Transverse colon (tissue), 4 donors: ENCODE results near the gene CAMK1. TPM values are rescaled to one million over a fixed set of nuclear protein-coding genes. Genes with fewer than 3 reads are reported as not detected.

ENCODE experiments used
- DNase-seq: peaks from one replicate; pipeline ENCODE4 v3.0.0-alpha.2; 2019
- H3K27ac ChIP-seq, 4 donors: fragments of 200-600 bp; sonication (generic); 2 replicates each; pipeline ENCODE4 v1.5.1; 2016 to 2018; ENCODE audit warnings: inconsistent platforms in 4 of 4
- H3K27me3 ChIP-seq: fragments of 200-600 bp; sonication (generic); 2 replicates; pipeline ENCODE4 v1.5.1; 2017; ENCODE audit warnings: inconsistent platforms
- H3K36me3 ChIP-seq, 4 donors: fragments of 200-600 bp; sonication (generic); 2 replicates each; pipeline ENCODE4 v1.5.1; 2017 to 2019; ENCODE audit warnings: inconsistent platforms in 4 of 4
- H3K4me1 ChIP-seq, 4 donors: fragments of 200-600 bp; sonication (generic); 2 replicates each; pipeline ENCODE4 v1.5.1; 2017 to 2020; ENCODE audit warnings: inconsistent platforms in 4 of 4
- H3K4me3 ChIP-seq, 4 donors: fragments of 200-600 bp; sonication (generic); 1 replicate in 1 of 4; 2 replicates in 3 of 4; pipeline versions ENCODE4 v1.5.1 to v1.6.1; 2017 to 2019; ENCODE audit warnings: inconsistent platforms in 4 of 4
- H3K9me3 ChIP-seq, 2 donors: fragments of 200-600 bp; sonication (generic); 2 replicates each; pipeline ENCODE4 v1.5.1; 2017 to 2019; ENCODE audit warnings: inconsistent platforms in 2 of 2
- EP300 ChIP-seq: sonication (generic); formaldehyde crosslinking; IDR thresholded peaks from one replicate; pipeline ENCODE4 v1.6.1; 2017; ENCODE audit warnings: antibody characterized with exemption, low read depth
- POLR2A ChIP-seq: fragments of 450-650 bp; IDR thresholded peaks from one replicate; pipeline ENCODE4 v1.6.1; 2016; ENCODE audit warnings: antibody characterized with exemption, mild to moderate bottlenecking, moderate library complexity
- POLR2AphosphoS5 ChIP-seq, 3 donors: sonication (generic); formaldehyde crosslinking; IDR thresholded peaks; one replicate each; pipeline ENCODE4 v1.6.1; 2016; ENCODE audit warnings: antibody characterized with exemption in 3 of 3
- WGBS, 2 donors: methylation state at CpG; one replicate each; pipeline ENCODE4 v1.1.5; 2018; ENCODE audit warnings: low coverage in 1 of 2; 5-methylcytosine and 5-hydroxymethylcytosine counted together
- in situ Hi-C, 4 donors: fragments of 200-750 bp; cut with MboI; loops; one replicate each; pipeline versions ENCODE4 v1.15.0 to v1.15.1; 2017; ENCODE audit warnings: low sequenced_read_pairs in 3 of 4, low pct_ligation_motif_present in 1 of 4, low pct_unique_long_range_greater_than_20kb in 1 of 4
- intact Hi-C: fragments of 100-400 bp; cut with DNase I; formaldehyde crosslinking; loops from one replicate; pipeline ENCODE4 v1.15.1; 2023; ENCODE audit warnings: low total_unique reads
- total RNA-seq, 4 donors: library from RNA; depleted of rRNA; stranded (reverse); fragments of >200 nt; gene quantifications; one replicate each; pipeline ENCODE4 v1.1.0, GENCODE V29; 2016
- TF ChIP-seq, protein P1 (sequence below), 5 experiments: fragments of 200-600 bp in 3 of 5; fragments of 450-650 bp in 2 of 5; sonication (generic) in 3 of 5; IDR thresholded peaks; 1 replicate in 2 of 5; 2 replicates in 3 of 5; pipeline ENCODE4 v1.5.1; 2016 to 2017; ENCODE audit warnings: antibody characterized with exemption in 5 of 5, inconsistent platforms in 3 of 5, mild to moderate bottlenecking in 2 of 5, moderate library complexity in 1 of 5

CAMK1 gene
- total RNA-seq = 10 to 100 TPM in 3 of 4 donors, 1 to 10 TPM in 1; 5.6 to 45.0 (median 15.6) TPM

DNA sequence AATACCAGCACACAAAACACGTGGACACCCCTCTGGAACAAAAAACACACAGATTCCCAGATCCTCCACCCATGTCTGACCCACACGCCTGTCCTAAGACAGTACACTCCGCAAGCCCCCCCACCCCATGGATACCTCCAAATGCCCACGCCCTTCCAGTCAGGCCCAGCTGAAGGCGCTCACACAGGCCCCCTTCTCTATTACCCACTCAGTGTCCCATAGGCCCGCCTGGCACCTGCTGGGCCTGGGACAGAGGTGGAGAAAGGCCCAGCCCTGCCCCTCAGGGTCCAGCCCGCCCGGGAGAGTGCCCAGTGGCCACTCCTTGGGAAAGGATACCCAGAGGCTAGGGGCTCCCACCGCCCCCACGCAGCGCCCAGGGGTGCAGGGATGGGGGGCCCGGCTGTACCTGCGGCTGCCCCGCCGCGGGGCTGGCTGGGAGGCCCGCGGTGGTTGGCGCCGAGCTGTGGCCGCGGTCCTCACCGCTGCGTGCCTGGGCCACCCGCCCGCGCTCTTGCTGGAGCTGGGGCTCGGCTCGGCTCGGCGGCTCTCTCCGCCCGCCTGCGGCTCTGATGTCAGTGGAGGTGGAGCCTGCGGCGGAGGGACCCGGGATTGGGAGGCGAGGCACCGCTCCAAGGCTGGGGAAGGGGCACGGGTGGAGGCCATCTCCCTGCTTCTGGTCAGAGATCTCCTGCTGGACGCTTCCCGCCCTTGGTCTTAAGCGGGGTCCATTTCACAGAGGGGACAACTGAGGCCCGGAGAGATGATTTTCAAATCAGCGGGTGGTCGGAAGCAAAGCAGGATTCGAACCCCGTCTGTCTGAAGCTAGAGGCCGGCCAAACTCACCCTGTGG, at the start of gene CAMK1:
TSS of gene CAMK1 (minus strand) at position 522 of the 850 bp plus-strand sequence. CDS start 2,198 bp downstream, outside the sequence.
- intact Hi-C loops (no loop called here), in situ Hi-C loops (no loop called here)
- Histone ChIP-seq H3K27ac (peak within 1 kb of the TSS; percentile 81 to 89 (median 87)), H3K9me3 (no peaks in the 10 kb centered on the region), H3K4me1 (peaks cover 10 to 38% (median 30%) of the 10 kb centered on the region in 4 donors), H3K27me3 (no peaks in the 10 kb centered on the region), H3K4me3 (peak within 1 kb of the TSS; percentile 50 to 72 (median 64)), H3K36me3 (no peaks in the 10 kb centered on the region)
- DNase-seq = peak; percentile 84
- TF ChIP-seq POLR2AphosphoS5 (IDR thresholded peaks at IDR 0.05) (peak; percentile 33 to 74 (median 49)), EP300 (no peak), POLR2A (peak; percentile 35)
- TF ChIP-seq, protein P1, sequence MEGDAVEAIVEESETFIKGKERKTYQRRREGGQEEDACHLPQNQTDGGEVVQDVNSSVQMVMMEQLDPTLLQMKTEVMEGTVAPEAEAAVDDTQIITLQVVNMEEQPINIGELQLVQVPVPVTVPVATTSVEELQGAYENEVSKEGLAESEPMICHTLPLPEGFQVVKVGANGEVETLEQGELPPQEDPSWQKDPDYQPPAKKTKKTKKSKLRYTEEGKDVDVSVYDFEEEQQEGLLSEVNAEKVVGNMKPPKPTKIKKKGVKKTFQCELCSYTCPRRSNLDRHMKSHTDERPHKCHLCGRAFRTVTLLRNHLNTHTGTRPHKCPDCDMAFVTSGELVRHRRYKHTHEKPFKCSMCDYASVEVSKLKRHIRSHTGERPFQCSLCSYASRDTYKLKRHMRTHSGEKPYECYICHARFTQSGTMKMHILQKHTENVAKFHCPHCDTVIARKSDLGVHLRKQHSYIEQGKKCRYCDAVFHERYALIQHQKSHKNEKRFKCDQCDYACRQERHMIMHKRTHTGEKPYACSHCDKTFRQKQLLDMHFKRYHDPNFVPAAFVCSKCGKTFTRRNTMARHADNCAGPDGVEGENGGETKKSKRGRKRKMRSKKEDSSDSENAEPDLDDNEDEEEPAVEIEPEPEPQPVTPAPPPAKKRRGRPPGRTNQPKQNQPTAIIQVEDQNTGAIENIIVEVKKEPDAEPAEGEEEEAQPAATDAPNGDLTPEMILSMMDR (IDR thresholded peaks at IDR 0.05) = no peak
- 10% methylated on average over 4 to 29 of the region's 49 CpGs for WGBS, 2 donors

- DNase-seq = no peak
- in situ Hi-C loops (no loop called here), intact Hi-C loops (no loop called here)
- TF ChIP-seq POLR2AphosphoS5 (IDR thresholded peaks at IDR 0.05) (no peak), EP300 (no peak), POLR2A (no peak)
- TF ChIP-seq, protein P1 (IDR thresholded peaks at IDR 0.05) = no peak
- H3K27me3 ChIP-seq = no peaks in the 10 kb centered on the region
- H3K36me3 ChIP-seq = no peaks in the 10 kb centered on the region
- no peak overlapping the region for H3K4me3 ChIP-seq
- 94 to 100% methylated on average over 4 to 6 of the region's 7 CpGs for WGBS, 2 donors
- no peaks in the 10 kb centered on the region for H3K4me1 ChIP-seq
- H3K27ac ChIP-seq = no peak overlapping the region
- H3K9me3 ChIP-seq = no peaks in the 10 kb centered on the region
Observed at GRCh38 chr3:9818666-9819335, 49.1 kb upstream of the CAMK1 start.

DNA sequence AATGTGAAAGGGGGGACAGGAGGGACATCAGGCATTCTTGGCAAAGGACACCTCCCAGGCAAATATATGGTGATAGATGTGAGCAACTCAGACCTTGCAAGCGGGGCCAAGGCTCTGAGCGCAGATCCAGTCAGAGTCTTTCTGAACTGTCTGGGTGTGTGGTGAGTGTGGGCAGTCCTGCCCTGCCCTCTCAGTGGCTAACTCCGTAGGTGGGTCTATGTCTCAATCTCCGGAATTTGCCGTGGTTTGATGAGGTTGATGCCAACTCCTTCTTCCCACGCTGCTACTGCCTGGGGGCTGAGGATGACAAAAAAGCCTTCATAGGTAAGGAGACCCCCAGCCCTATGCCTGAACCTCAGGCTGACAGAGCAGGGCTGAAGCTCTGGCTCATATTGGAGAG, 47.7 kb upstream of the CAMK1 start:
- H3K4me3 ChIP-seq = no peak overlapping the region
- intact Hi-C loops (no loop called here), in situ Hi-C loops (no loop called here)
- H3K36me3 ChIP-seq = no peaks in the 10 kb centered on the region
- DNase-seq = no peak
- no peak overlapping the region for H3K27ac ChIP-seq
- H3K9me3 ChIP-seq = no peaks in the 10 kb centered on the region
- no peak for TF ChIP-seq POLR2AphosphoS5 (IDR thresholded peaks at IDR 0.05)
- TF ChIP-seq EP300 = no peak
- TF ChIP-seq POLR2A = no peak
- TF ChIP-seq, protein P1 (IDR thresholded peaks at IDR 0.05) = no peak
- no peaks in the 10 kb centered on the region for H3K4me1 ChIP-seq
- WGBS, 2 donors = 98% methylated on average over 6 of the region's 6 CpGs; no CpG with 5 or more reads in 1 of the 2 donors
- H3K27me3 ChIP-seq = no peaks in the 10 kb centered on the region

GRCh38 chr3:9815986-9816385, 46.2 kb upstream of the CAMK1 start:
- Histone ChIP-seq H3K9me3 (no peaks in the 10 kb centered on the region), H3K36me3 (no peaks in the 10 kb centered on the region), H3K27ac (no peak overlapping the region), H3K4me3 (no peak overlapping the region), H3K4me1 (peaks cover under 1 to 4% (median 1%) of the 10 kb centered on the region in 4 donors), H3K27me3 (no peaks in the 10 kb centered on the region)
- no peak for DNase-seq
- TF ChIP-seq POLR2A (no peak), POLR2AphosphoS5 (IDR thresholded peaks at IDR 0.05) (no peak), EP300 (no peak)
- TF ChIP-seq, protein P1 (IDR thresholded peaks at IDR 0.05) = no peak
- 99% methylated on average over 9 of the region's 9 CpGs; no CpG with 5 or more reads in 1 of the 2 donors for WGBS, 2 donors
- in situ Hi-C loops (no loop called here), intact Hi-C loops (no loop called here)
